Gastrocnemius medialis (tissue), 4 donors: ENCODE results near the gene ANKH. TPM values are rescaled to one million over a fixed set of nuclear protein-coding genes. Genes with fewer than 3 reads are reported as not detected.

Source experiments
- ATAC-seq, 2 donors: fragments of 150-250 bp; one replicate each; pipeline ENCODE4 v1.9.1; 2016
- DNase-seq, 2 donors: peaks; one replicate each; pipeline ENCODE4 v3.0.0-alpha.2; 2019
- H3K27ac ChIP-seq, 4 donors: fragments of 200-600 bp; sonication (generic); 1 replicate in 1 of 4; 2 replicates in 3 of 4; pipeline ENCODE4 v1.5.1; 2016 to 2018; ENCODE audit warnings: mild to moderate bottlenecking in 2 of 4, moderate library complexity in 1 of 4
- H3K27me3 ChIP-seq, 3 donors: fragments of 200-600 bp; sonication (generic) in 2 of 3; 1 replicate in 1 of 3; 2 replicates in 2 of 3; pipeline versions ENCODE4 v1.5.1 to v1.6.0; 2016 to 2019; ENCODE audit warnings: mild to moderate bottlenecking in 1 of 3, moderate library complexity in 1 of 3
- H3K36me3 ChIP-seq, 2 donors: fragments of 200-600 bp; sonication (generic) in 1 of 2; one replicate each; pipeline ENCODE4 v1.5.1; 2017 to 2018
- H3K4me1 ChIP-seq, 2 donors: fragments of 200-600 bp; sonication (generic) in 1 of 2; one replicate each; pipeline ENCODE4 v1.5.1; 2016 to 2017; ENCODE audit warnings: mild to moderate bottlenecking in 2 of 2
- H3K4me3 ChIP-seq, 4 donors: fragments of 200-600 bp; sonication (generic) in 3 of 4; 1 replicate in 1 of 4; 2 replicates in 3 of 4; pipeline ENCODE4 v1.5.1; 2016 to 2019; ENCODE audit warnings: mild to moderate bottlenecking in 2 of 4
- H3K9me3 ChIP-seq, 3 donors: fragments of 200-600 bp; sonication (generic) in 2 of 3; 1 replicate in 1 of 3; 2 replicates in 2 of 3; pipeline ENCODE4 v1.5.1; 2016 to 2019
- POLR2A ChIP-seq, 2 donors: fragments of 450-650 bp; IDR thresholded peaks; one replicate each; pipeline ENCODE4 v1.6.1; 2017; ENCODE audit warnings: antibody characterized with exemption in 2 of 2, mild to moderate bottlenecking in 2 of 2, moderate library complexity in 2 of 2
- in situ Hi-C, 4 donors: fragments of 200-750 bp; cut with MboI; loops; one replicate each; pipeline versions ENCODE4 v1.15.0 to v1.8.0; 2017; ENCODE audit warnings: low sequenced_read_pairs in 4 of 4
- intact Hi-C: fragments of 100-400 bp; cut with DNase I; formaldehyde crosslinking; loops from one replicate; pipeline ENCODE4 v1.15.1; 2023; ENCODE audit warnings: low total_unique reads
- total RNA-seq, 4 donors: library from RNA; depleted of rRNA; stranded (reverse); fragments of >200 nt; gene quantifications; one replicate each; pipeline versions ENCODE4 v1.1.0 to v1.2.3, GENCODE V29; 2016
- TF ChIP-seq, protein P1 (sequence below), 5 experiments: fragments of 450-650 bp in 3 of 5; fragments of 200-600 bp in 2 of 5; sonication (generic) in 2 of 5; IDR thresholded peaks in 4 of 5; conservative IDR thresholded peaks in 1 of 5; 1 replicate in 4 of 5; 2 replicates in 1 of 5; pipeline ENCODE4 v1.5.1; 2016 to 2019; ENCODE audit warnings: antibody characterized with exemption in 5 of 5, mild to moderate bottlenecking in 3 of 5, moderate library complexity in 3 of 5

Gene ANKH
- total RNA-seq, 4 donors from 2014 or later: 33.5 to 52.1 (median 36.0) TPM

GRCh38 chr5:14664270-14665100, 207.1 kb downstream of the ANKH start, which contains the start of gene OTULIN:
TSS of gene OTULIN (plus strand) at chr5:14664718. CDS start at chr5:14664826, 108 bp downstream.
- in situ Hi-C loops: loop anchor here in 1 of 4 donors (25.0 kb wide), 1 partner anchor 552 kb away; no protein-coding TSS in a partner anchor
- no peaks in the 10 kb centered on the region for H3K9me3 ChIP-seq
- peak within 1 kb of the TSS; percentile 54 to 83 (median 70) for H3K4me3 ChIP-seq
- H3K27ac ChIP-seq: peak within 1 kb of the TSS; percentile 81 to 90 (median 86)
- TF ChIP-seq, protein P1, sequence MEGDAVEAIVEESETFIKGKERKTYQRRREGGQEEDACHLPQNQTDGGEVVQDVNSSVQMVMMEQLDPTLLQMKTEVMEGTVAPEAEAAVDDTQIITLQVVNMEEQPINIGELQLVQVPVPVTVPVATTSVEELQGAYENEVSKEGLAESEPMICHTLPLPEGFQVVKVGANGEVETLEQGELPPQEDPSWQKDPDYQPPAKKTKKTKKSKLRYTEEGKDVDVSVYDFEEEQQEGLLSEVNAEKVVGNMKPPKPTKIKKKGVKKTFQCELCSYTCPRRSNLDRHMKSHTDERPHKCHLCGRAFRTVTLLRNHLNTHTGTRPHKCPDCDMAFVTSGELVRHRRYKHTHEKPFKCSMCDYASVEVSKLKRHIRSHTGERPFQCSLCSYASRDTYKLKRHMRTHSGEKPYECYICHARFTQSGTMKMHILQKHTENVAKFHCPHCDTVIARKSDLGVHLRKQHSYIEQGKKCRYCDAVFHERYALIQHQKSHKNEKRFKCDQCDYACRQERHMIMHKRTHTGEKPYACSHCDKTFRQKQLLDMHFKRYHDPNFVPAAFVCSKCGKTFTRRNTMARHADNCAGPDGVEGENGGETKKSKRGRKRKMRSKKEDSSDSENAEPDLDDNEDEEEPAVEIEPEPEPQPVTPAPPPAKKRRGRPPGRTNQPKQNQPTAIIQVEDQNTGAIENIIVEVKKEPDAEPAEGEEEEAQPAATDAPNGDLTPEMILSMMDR (IDR thresholded peaks at IDR 0.05 in 4 of 5, conservative IDR thresholded peaks at IDR 0.05 in 1 of 5): peak in 1 of 5 experiments; percentile 8
- peak; percentile 92 to 95 for TF ChIP-seq POLR2A (IDR thresholded peaks at IDR 0.05)
- no peaks in the 10 kb centered on the region for H3K36me3 ChIP-seq
- DNase-seq (peak; percentile 78 to 85), ATAC-seq (peak; percentile 93 to 94)
- H3K4me1 ChIP-seq: peaks cover 26 to 31% of the 10 kb centered on the region in 2 donors
- intact Hi-C loops: loop anchor here (2.0 to 10.0 kb wide), 2 partner anchors 208 to 520 kb away; partner anchors contain the start of gene TRIO
- H3K27me3 ChIP-seq: no peaks in the 10 kb centered on the region

GRCh38 chr5:14663734-14664269, 207.8 kb downstream of the ANKH start:
- Histone ChIP-seq H3K9me3 (no peaks in the 10 kb centered on the region), H3K4me3 (peak overlapping the region; percentile 54 to 83 (median 70)), H3K4me1 (peaks cover 26 to 31% of the 10 kb centered on the region in 2 donors), H3K36me3 (no peaks in the 10 kb centered on the region), H3K27me3 (no peaks in the 10 kb centered on the region), H3K27ac (peak overlapping the region; percentile 81 to 90 (median 86))
- ATAC-seq: peak; percentile 30 to 34
- DNase-seq: no peak
- TF ChIP-seq, protein P1 (IDR thresholded peaks at IDR 0.05 in 4 of 5, conservative IDR thresholded peaks at IDR 0.05 in 1 of 5): no peak
- no peak for TF ChIP-seq POLR2A (IDR thresholded peaks at IDR 0.05)
- in situ Hi-C loops: loop anchor here in 1 of 4 donors (25.0 kb wide), 1 partner anchor 552 kb away; no protein-coding TSS in a partner anchor
- intact Hi-C loops: loop anchor here (2.0 to 10.0 kb wide), 2 partner anchors 209 to 519 kb away; partner anchors contain the start of gene TRIO

- intact Hi-C loops (loop anchor here (10.0 kb wide), 1 partner anchor 518 kb away; the partner anchor contains the start of gene TRIO), in situ Hi-C loops (loop anchor here in 1 of 4 donors (25.0 kb wide), 1 partner anchor 550 kb away; no protein-coding TSS in a partner anchor)
- Histone ChIP-seq H3K4me3 (no peak overlapping the region), H3K4me1 (peaks cover 26 to 31% of the 10 kb centered on the region in 2 donors), H3K36me3 (no peaks in the 10 kb centered on the region), H3K27me3 (no peaks in the 10 kb centered on the region), H3K27ac (no peak overlapping the region), H3K9me3 (no peaks in the 10 kb centered on the region)
- DNase-seq (no peak), ATAC-seq (no peak)
- TF ChIP-seq POLR2A (IDR thresholded peaks at IDR 0.05): no peak
- TF ChIP-seq, protein P1 (IDR thresholded peaks at IDR 0.05 in 4 of 5, conservative IDR thresholded peaks at IDR 0.05 in 1 of 5): no peak
Observed at GRCh38 chr5:14662721-14663260, 208.8 kb downstream of the ANKH start.

GRCh38 chr5:14660833-14661232, 210.7 kb downstream of the ANKH start:
- no peaks in the 10 kb centered on the region for H3K27me3 ChIP-seq
- intact Hi-C loops (loop anchor here (10.0 kb wide), 1 partner anchor 516 kb away; the partner anchor contains the start of gene TRIO), in situ Hi-C loops (loop anchor here in 1 of 4 donors (25.0 kb wide), 1 partner anchor 549 kb away; no protein-coding TSS in a partner anchor)
- no peaks in the 10 kb centered on the region for H3K9me3 ChIP-seq
- H3K4me1 ChIP-seq: peaks cover 15 to 18% of the 10 kb centered on the region in 2 donors
- no peak overlapping the region for H3K27ac ChIP-seq
- no peaks in the 10 kb centered on the region for H3K36me3 ChIP-seq
- TF ChIP-seq POLR2A (IDR thresholded peaks at IDR 0.05): no peak
- TF ChIP-seq, protein P1 (IDR thresholded peaks at IDR 0.05 in 4 of 5, conservative IDR thresholded peaks at IDR 0.05 in 1 of 5): no peak
- no peak overlapping the region for H3K4me3 ChIP-seq
- DNase-seq (no peak), ATAC-seq (no peak)
